Lower leg skin (tissue), 4 donors: ENCODE results near the gene SLC4A2. TPM values are rescaled to one million over a fixed set of nuclear protein-coding genes. Genes with fewer than 3 reads are reported as not detected.

ENCODE experiments used
- DNase-seq, 2 donors: peaks; one replicate each; pipeline ENCODE4 v3.0.0-alpha.2; 2019; ENCODE audit warnings: low spot score in 2 of 2
- H3K4me3 ChIP-seq: fragments of 200-600 bp; sonication (generic); 2 replicates; pipeline ENCODE4 v1.5.1; 2017; ENCODE audit warnings: mild to moderate bottlenecking, low read depth; ENCODE audit not compliant: poor library complexity, severe bottlenecking
- POLR2A ChIP-seq, 2 donors: fragments of 450-650 bp; IDR thresholded peaks; one replicate each; pipeline ENCODE4 v1.6.1; 2016 to 2017; ENCODE audit warnings: antibody characterized with exemption in 2 of 2, mild to moderate bottlenecking in 1 of 2, moderate library complexity in 1 of 2
- WGBS, 2 donors: methylation state at CpG; one replicate each; pipeline ENCODE4 v1.1.5; 2018; 5-methylcytosine and 5-hydroxymethylcytosine counted together
- intact Hi-C: fragments of 100-400 bp; cut with DNase I; formaldehyde crosslinking; loops from one replicate; pipeline ENCODE4 v1.15.0; 2023; ENCODE audit warnings: low total_unique reads
- total RNA-seq, 4 donors: library from RNA; depleted of rRNA; stranded (reverse); fragments of >200 nt; gene quantifications; one replicate each; pipeline ENCODE4 v1.1.0, GENCODE V29; 2016
- TF ChIP-seq, protein P1 (sequence below), 3 donors: fragments of 450-650 bp; IDR thresholded peaks; one replicate each; pipeline ENCODE4 v1.5.1; 2016; ENCODE audit warnings: antibody characterized with exemption in 3 of 3, mild to moderate bottlenecking in 3 of 3, moderate library complexity in 2 of 3

SLC4A2 gene
- total RNA-seq, 4 donors from 2014 or later: 56.3 to 83.5 (median 67.7) TPM

DNA sequence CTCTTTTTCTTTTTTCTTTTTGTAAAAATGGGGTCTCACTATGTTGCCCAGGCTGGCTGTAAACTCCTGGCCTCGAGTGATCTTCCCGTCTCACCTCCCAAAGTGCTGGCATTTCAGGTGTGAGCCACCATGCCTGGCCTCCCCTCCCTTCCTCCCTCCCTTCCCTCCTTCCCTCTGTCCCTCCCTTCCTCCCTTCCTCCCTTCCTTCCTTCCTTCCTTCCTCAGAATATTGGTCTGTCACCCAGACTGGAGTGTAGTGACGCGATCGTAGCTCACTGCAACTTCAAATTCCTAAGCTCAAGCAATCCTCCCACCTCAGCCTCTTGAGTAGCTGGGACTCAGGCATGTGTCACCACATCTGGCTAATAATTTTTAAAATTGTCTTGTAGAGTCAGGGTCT is 35.3 kb downstream of the SLC4A2 start:
- no peak for DNase-seq
- 88% methylated on average over 5 of the region's 5 CpGs for WGBS, 2 donors

DNA sequence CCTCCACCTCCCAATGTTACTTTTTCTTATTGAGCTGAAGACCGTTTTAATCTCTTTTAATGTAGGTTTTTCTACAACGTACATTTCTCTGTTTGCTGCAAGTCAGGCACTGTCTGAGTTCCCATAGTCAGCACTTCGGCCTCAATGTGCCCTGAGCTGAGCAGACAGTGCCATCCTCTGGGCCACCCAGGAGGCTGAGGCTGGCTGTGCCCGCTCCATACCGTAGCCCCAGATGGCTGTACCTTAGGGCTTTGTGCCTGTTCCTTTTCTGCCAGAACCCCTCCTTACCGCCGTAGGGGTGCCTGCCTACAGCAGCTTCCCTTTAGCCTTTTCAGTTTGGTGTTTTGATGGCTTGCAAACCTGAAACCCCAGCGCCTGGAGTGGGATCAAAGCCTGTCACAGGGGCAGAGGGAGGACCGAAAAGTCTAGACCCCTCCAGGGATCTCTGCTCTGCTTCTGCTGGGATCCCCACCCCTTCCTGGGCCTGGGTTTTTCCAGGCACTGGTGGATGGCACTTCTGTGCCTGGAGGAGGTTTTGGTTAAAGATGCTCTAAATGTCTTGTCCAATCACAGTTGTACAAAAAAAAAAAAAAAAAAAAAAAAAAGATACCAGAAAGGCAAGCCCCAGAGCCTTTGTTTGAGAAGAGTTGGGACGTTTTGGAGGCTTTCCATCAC is 35.9 kb downstream of the SLC4A2 start:
- WGBS, 2 donors: 56 to 58% methylated on average over 10 of the region's 10 CpGs

More for the DNA sequence above, 35.3 kb downstream of the SLC4A2 start:
- no peak overlapping the region for H3K4me3 ChIP-seq
- TF ChIP-seq, protein P1, sequence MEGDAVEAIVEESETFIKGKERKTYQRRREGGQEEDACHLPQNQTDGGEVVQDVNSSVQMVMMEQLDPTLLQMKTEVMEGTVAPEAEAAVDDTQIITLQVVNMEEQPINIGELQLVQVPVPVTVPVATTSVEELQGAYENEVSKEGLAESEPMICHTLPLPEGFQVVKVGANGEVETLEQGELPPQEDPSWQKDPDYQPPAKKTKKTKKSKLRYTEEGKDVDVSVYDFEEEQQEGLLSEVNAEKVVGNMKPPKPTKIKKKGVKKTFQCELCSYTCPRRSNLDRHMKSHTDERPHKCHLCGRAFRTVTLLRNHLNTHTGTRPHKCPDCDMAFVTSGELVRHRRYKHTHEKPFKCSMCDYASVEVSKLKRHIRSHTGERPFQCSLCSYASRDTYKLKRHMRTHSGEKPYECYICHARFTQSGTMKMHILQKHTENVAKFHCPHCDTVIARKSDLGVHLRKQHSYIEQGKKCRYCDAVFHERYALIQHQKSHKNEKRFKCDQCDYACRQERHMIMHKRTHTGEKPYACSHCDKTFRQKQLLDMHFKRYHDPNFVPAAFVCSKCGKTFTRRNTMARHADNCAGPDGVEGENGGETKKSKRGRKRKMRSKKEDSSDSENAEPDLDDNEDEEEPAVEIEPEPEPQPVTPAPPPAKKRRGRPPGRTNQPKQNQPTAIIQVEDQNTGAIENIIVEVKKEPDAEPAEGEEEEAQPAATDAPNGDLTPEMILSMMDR (IDR thresholded peaks at IDR 0.05): no peak
- no peak for TF ChIP-seq POLR2A (IDR thresholded peaks at IDR 0.05)
- intact Hi-C loops: no loop called here

DNA sequence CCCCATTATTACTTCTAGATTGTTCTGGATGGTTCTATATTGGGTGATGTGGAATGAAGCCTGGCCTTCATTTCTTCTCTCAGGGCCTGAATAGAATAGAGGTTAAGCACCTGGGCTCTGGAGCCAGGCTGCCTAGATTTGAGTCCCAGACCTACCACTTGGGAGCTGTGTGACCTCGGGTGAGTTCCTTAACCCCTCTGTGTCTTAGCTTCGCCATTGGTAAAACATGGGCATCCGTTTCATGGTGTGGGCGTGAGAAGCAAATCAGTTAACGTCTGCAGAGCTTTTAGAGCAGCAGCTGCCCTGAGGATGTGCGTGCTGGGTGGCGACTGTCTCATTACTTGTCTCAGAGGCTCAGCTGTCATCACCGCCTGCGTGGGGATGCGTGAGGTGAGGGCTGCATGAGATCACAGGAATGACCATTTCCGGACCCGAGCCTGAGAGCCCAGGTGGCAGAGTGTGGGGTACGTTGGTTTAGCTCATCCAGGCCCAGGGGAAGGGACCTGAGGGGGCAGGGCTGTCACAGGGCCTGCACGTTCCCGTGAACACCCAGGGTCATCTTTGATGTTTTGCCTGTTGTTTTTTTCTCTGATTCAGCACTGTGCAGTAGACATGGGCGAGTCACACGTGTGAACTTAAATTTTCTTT is 36.6 kb downstream of the SLC4A2 start:
- intact Hi-C loops: no loop called here

More for the DNA sequence above, 35.9 kb downstream of the SLC4A2 start:
- intact Hi-C loops: no loop called here
- no peak for DNase-seq
- no peak for TF ChIP-seq POLR2A (IDR thresholded peaks at IDR 0.05)
- TF ChIP-seq, protein P1 (IDR thresholded peaks at IDR 0.05): no peak
- no peak overlapping the region for H3K4me3 ChIP-seq

DNA sequence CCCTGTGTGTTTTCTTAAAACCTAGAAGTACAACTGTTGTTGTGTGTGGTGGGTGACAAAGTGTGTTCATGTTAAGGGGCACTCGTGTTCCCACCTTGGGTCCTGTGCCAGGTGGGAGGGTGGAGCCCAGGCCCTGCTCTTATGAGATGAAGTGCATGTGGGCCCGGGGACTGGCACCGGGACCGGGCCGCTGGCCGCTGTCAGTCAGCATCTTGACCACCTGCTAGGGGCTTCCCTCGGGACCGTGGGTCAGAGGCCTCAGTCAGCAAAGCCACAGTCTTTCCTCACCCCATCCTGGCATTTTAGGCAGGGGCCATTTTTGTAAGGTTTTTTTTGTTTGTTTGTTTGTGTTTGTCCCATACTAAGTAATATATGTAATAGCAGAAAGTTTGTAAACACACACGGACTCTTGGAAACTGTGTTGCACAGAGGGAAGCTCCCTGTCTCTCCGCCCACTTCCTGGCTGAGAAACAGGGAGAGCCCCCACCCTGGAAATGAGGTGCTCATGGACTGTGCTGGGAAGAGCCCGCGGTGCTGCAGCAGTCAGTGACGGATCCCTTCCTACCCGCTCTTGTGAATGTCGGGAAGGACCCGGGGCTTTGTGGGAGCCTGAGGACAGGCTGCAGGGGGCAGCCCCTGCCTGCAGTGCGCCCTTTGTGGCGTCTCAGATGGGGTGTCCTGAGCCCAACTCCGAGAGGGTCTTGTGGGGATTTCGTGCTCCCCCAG is 40.3 kb downstream of the SLC4A2 start:
- WGBS, 2 donors: 70 to 78% methylated on average over 17 to 20 of the region's 20 CpGs
- intact Hi-C loops: no loop called here
- no peak for DNase-seq
- H3K4me3 ChIP-seq: no peak overlapping the region
- no peak for TF ChIP-seq POLR2A (IDR thresholded peaks at IDR 0.05)

More for the DNA sequence above, 36.6 kb downstream of the SLC4A2 start:
- TF ChIP-seq, protein P1 (IDR thresholded peaks at IDR 0.05): no peak
- TF ChIP-seq POLR2A (IDR thresholded peaks at IDR 0.05): no peak
- DNase-seq: no peak
- H3K4me3 ChIP-seq: no peak overlapping the region
- 80 to 82% methylated on average over 17 of the region's 17 CpGs for WGBS, 2 donors

DNA sequence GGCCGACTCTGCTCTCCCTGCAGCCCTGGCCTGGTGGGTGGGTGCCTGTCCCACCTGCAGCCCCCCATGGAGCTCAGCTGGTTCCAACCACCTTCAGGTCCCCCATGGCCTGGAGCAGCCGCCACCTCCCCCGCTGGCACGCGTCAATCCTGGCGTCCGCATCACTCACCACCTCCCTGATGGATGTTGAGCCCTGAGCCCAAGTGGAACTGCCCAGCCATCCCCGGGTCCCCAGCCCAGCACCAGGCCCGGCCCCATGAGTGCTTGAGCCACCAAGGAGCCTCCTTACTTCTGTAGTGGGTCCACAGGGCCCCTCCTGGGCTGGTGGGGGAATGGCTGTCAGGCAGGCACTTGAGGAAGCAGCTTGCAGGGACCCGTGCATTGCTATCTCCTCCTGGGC is 41.5 kb downstream of the SLC4A2 start:
- no peak overlapping the region for H3K4me3 ChIP-seq
- intact Hi-C loops: no loop called here
- 90 to 93% methylated on average over 7 to 10 of the region's 10 CpGs for WGBS, 2 donors
- TF ChIP-seq, protein P1 (IDR thresholded peaks at IDR 0.05): no peak
- TF ChIP-seq POLR2A (IDR thresholded peaks at IDR 0.05): no peak
- no peak for DNase-seq
